Measurements from ENCODE around the gene TMEM273.

DNA sequence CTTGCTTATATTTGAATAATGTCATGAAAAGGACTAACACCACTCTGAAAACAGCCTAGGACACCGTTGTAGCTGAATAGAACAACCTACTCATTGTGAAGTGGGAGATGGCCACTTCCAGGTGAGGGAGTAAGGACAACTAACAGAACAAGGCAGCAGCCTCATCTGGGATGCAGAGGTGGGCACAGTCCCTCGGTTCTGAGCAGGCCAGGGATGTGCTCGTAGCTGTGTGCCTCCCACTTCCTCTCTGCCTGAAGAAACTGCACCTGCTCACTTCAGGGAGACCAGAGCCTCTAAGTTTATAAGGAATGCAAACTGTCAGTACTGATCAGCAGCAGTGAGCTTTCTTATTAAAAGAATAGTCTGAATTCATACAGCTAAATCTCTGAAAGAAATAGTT is 75.3 kb downstream of the TMEM273 start:
- TF ChIP-seq, protein P1, sequence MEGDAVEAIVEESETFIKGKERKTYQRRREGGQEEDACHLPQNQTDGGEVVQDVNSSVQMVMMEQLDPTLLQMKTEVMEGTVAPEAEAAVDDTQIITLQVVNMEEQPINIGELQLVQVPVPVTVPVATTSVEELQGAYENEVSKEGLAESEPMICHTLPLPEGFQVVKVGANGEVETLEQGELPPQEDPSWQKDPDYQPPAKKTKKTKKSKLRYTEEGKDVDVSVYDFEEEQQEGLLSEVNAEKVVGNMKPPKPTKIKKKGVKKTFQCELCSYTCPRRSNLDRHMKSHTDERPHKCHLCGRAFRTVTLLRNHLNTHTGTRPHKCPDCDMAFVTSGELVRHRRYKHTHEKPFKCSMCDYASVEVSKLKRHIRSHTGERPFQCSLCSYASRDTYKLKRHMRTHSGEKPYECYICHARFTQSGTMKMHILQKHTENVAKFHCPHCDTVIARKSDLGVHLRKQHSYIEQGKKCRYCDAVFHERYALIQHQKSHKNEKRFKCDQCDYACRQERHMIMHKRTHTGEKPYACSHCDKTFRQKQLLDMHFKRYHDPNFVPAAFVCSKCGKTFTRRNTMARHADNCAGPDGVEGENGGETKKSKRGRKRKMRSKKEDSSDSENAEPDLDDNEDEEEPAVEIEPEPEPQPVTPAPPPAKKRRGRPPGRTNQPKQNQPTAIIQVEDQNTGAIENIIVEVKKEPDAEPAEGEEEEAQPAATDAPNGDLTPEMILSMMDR (IDR thresholded peaks at IDR 0.05), result no peak
- no peak for TF ChIP-seq POLR2A (IDR thresholded peaks at IDR 0.05)
